HG02840 (cell line): ENCODE results near the gene SIGLEC6.
A peak's percentile ranks its signal among the peaks of the same experiment; 100 is the strongest.

Source experiments
- ATAC-seq: cut with Tn5 transposase; IDR thresholded peaks from one replicate; pipeline ENCODE4 v1.9.1; 2021; ENCODE audit warnings: mild to moderate bottlenecking, moderate library complexity, moderate number of reproducible peaks; ENCODE audit not compliant: unreplicated experiment, low FRiP score

SIGLEC6 gene

GRCh38 chr19:51531349-51532315, at the start of gene SIGLEC6:
Gene SIGLEC6 (minus strand): TSS chr19:51531670. CDS start chr19:51531648, 22 bp downstream.
- peak; percentile 60 for ATAC-seq

- no peak for ATAC-seq
Measured at GRCh38 chr19:51576850-51577249, 45.4 kb upstream of the SIGLEC6 start.

- no peak for ATAC-seq
Measured at GRCh38 chr19:51573331-51573730, 41.9 kb upstream of the SIGLEC6 start.

- no peak for ATAC-seq
Measured at GRCh38 chr19:51572908-51573307, 41.4 kb upstream of the SIGLEC6 start.

- no peak for ATAC-seq
Measured at GRCh38 chr19:51572410-51572809, 40.9 kb upstream of the SIGLEC6 start.

- no peak for ATAC-seq
Measured at GRCh38 chr19:51571599-51571998, 40.1 kb upstream of the SIGLEC6 start.

- peak; percentile 89 for ATAC-seq
Measured at GRCh38 chr19:51570962-51571575, 39.6 kb upstream of the SIGLEC6 start, which contains the start of gene ZNF175. Gene ZNF175 (plus strand): TSS chr19:51571283. CDS start chr19:51573330, 2,047 bp downstream.

DNA sequence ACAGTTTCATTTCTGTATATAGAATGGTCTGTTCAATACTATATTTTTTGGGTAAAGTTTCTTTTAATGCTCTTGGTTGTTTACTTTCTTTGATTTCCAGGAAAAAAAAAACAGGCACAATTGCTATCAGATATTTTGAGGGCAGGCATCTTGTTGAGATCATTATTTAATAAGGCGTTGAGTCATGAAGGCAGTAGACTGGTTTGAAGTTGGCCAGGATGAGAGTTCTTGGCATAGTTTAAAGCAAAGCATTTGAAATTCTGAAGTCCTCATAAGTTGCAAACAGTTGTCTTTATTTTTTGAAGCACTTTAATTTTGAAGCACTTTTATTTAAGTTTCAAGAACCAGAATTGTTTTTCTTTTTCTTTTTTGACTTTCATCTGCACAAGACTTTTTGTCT, 37.0 kb upstream of the SIGLEC6 start:
- ATAC-seq, result no peak

GRCh38 chr19:51567583-51567982, 36.1 kb upstream of the SIGLEC6 start:
- no peak for ATAC-seq

DNA sequence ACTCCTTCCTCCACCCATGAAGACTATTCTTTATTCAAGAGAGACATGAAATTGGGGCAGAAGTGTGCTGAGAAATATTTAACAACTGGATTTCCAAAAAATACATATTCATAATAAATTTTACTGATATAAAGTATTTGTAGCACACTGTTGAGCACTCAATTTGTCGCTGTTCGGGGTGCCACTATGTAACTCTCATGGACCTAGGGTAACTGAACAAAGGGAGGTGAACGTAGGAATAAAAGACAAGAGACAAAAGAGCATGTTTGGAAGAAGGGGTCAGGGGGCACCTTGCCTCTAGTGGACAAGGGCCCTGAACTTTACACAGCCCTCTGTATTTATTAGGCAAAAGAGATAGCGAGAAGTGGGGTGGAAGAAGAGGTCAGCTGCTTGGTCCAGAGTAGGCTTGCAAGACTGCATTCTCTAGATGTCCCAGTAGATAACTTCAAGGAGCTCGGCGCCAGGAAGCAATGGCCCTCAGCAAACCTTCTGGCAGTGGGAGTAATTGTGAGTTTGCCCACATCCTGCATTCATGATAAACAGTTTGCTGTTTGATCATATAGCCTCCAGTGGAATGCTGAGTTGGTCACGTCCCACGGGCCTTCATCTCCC, 35.1 kb upstream of the SIGLEC6 start:
- ATAC-seq, result no peak

GRCh38 chr19:51565583-51565982, 34.1 kb upstream of the SIGLEC6 start:
- ATAC-seq, result no peak

DNA sequence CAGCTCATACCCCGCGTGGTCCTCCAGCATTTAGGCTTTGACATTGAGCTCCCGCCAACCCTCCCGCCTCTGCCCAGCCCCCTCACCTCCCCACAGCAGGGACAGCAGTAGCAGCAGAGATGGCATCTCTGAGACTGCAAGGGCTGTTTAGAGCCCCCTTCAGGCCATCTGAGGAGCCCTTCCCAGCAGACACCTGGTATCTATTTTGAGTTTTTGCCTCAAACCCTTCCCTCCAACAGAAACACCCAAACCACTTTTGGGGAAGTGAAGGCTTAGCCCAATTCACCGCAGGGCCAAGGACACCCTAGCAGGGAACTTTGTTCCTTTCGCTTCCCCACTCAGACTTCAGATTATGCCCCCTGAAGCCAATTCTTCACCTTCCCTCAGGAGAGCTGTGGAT, 33.3 kb upstream of the SIGLEC6 start:
- ATAC-seq, result no peak

DNA sequence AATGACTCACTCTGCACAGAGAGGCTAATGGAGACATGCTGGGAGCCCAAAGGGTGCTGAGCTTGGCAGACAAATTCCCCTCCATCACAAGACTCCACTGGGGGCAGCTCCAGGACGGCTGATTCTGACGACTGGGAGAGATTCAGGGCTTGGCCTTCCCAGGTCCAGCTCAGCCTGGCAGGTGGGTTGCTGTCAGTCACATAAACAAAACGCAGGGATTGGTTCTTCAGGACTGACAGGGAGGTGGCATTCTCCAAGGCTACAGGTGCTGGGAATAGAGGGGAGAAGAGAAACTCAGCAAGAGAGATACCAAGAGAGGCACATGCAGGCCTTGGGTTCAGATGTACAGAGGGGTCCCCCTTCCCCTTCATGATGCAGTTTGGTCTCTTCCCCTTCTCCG, 28.9 kb upstream of the SIGLEC6 start:
- ATAC-seq, result no peak

GRCh38 chr19:51559240-51559639, 27.8 kb upstream of the SIGLEC6 start:
- no peak for ATAC-seq

DNA sequence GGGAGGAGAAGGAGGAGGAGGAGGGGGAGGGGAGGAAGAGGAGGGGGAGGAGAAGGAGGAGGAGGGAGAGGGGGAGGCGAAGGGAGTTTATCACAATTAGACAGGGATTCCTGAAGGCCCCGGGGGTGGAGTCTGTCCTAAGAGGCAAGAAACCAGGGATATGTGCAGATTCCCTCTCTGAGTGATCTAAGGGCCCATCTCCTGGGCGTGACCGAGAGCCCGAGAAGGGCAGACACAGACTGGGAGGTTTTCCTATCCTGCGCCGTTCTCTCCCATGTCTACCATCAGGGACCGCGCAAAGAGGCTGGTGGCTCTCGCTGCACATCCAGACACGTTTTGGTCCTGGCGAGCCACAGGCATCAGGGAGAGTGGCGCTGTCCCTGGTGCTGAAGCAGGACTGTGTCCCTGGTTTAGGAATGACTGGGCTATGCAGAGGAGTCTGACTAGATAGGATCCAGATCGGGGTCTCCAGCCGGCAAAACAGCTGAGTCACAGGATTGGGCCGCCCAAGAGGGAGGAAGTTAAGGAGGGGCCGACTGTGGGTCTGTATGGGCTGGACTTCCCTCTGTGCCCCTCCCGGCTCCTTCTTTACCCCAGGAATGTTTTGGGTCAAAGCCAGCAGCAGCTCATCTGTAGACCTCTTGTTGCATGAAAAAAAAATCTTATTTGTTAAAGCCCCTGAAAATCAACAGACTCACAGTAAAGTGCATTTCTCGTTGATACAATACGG, 21.7 kb upstream of the SIGLEC6 start:
- ATAC-seq, result no peak

DNA sequence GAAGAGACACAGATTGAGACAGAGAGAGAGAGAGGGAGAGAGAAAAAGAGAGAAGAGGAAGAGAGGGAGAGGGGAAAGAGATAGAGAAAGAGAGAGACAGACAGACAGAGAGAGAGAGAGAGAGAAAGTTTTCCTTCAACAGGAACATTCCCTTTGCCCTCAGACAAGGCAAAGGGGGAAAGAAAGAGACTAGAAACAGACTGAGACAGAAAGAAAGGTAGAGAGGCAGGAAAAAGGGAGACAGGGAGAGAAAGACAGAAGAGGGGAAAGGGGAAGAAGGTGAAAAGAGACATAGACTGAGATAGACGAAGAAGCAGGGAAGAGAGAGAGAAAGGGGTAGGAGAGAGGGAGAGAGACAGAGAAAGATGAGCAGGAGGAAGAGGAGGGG, 21.1 kb upstream of the SIGLEC6 start:
- ATAC-seq, result no peak

GRCh38 chr19:51551673-51552432, 20.4 kb upstream of the SIGLEC6 start:
- no peak for ATAC-seq

DNA sequence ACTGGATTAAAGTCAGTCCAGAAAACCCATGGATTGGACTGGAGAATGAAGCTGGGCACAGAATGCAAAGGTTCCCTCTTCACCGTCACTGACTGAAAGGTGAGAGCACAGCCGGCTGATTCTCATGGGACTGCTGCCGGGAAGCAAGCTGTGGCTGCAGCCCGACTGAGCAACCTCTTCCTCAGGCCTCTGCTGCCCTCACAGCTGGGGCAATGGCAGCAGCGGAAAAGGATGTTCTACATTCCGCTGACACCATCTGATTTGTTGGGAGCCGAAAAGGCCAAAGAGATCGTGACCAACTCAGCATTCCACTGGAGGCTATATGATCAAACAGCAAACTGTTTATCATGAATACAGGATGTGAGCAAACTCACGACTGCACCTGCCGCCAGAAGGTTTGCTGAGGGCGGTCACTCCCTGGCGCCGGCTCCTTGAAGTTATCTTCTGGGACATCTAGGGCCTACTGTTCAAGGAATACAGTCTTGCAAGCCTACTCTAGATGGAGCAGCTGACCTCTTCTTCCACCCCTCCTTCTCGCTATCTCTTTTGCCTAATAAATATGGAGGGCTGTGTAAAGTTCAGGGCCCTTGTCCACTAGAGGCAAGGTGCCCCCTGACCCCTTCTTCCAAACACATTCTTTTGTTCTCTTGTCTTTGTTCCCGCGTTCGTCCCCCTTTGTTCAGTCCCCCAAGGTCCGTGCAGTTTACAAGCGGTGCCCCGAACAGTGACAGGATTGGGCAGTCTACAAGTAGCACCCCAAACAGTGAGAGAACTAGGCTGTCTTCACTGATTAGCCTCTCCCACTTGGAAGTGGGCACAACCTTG, 19.6 kb upstream of the SIGLEC6 start:
- no peak for ATAC-seq
